GM21390 (cell line): ENCODE results near the gene SHC4.
"Not testable (repeated sequence)": the region's sequence is repeated elsewhere in the genome, so short reads cannot be mapped to it uniquely, and the experiment has no call there.

Source experiments
- ATAC-seq: cut with Tn5 transposase; IDR thresholded peaks from one replicate; pipeline ENCODE4 v1.9.1; 2021; ENCODE audit not compliant: unreplicated experiment

The SHC4 gene

GRCh38 chr15:48800811-48801455 is 162.8 kb downstream of the SHC4 start:
- ATAC-seq, result no peak

GRCh38 chr15:48800245-48800644 is 163.5 kb downstream of the SHC4 start:
- ATAC-seq, result no peak

- ATAC-seq, result no peak
These were observed 165.4 kb downstream of the SHC4 start for GRCh38 chr15:48798319-48798718.

GRCh38 chr15:48796930-48797329 is 166.8 kb downstream of the SHC4 start:
- no peak for ATAC-seq

- no peak for ATAC-seq
These were observed 167.2 kb downstream of the SHC4 start for GRCh38 chr15:48796521-48796920.

GRCh38 chr15:48795901-48796300 is 167.8 kb downstream of the SHC4 start:
- ATAC-seq, result no peak

- peak; percentile 96 for ATAC-seq
These were observed 169.0 kb downstream of the SHC4 start for GRCh38 chr15:48794697-48795134.

- ATAC-seq, result no peak
These were observed 171.3 kb downstream of the SHC4 start for GRCh38 chr15:48792408-48792807.

GRCh38 chr15:48790466-48791115 is 173.1 kb downstream of the SHC4 start:
- not testable (repeated sequence) for ATAC-seq

- no peak for ATAC-seq
These were observed 178.0 kb downstream of the SHC4 start for GRCh38 chr15:48785712-48786111.

GRCh38 chr15:48785195-48785594 is 178.5 kb downstream of the SHC4 start:
- no peak for ATAC-seq

- ATAC-seq, result no peak
These were observed 179.0 kb downstream of the SHC4 start for GRCh38 chr15:48784756-48785155.

GRCh38 chr15:48782911-48783310 is 180.8 kb downstream of the SHC4 start:
- no peak for ATAC-seq

- no peak for ATAC-seq
These were observed 182.1 kb downstream of the SHC4 start for GRCh38 chr15:48781481-48782081.

GRCh38 chr15:48781017-48781416 is 182.7 kb downstream of the SHC4 start:
- no peak for ATAC-seq

- no peak for ATAC-seq
These were observed 185.4 kb downstream of the SHC4 start for GRCh38 chr15:48778331-48778730.

GRCh38 chr15:48777645-48778330 is 185.9 kb downstream of the SHC4 start:
- no peak for ATAC-seq

GRCh38 chr15:48775546-48775945 is 188.2 kb downstream of the SHC4 start:
- no peak for ATAC-seq

GRCh38 chr15:48774484-48774883 is 189.2 kb downstream of the SHC4 start:
- ATAC-seq, result no peak
